Transverse colon (tissue), 4 donors: ENCODE data around the gene WWP2.

ENCODE experiments used
- EP300 ChIP-seq: sonication (generic); formaldehyde crosslinking; IDR thresholded peaks from one replicate; pipeline ENCODE4 v1.6.1; 2017; ENCODE audit warnings: antibody characterized with exemption, low read depth
- POLR2A ChIP-seq: fragments of 450-650 bp; IDR thresholded peaks from one replicate; pipeline ENCODE4 v1.6.1; 2016; ENCODE audit warnings: antibody characterized with exemption, mild to moderate bottlenecking, moderate library complexity
- POLR2AphosphoS5 ChIP-seq, 3 donors: sonication (generic); formaldehyde crosslinking; IDR thresholded peaks; one replicate each; pipeline ENCODE4 v1.6.1; 2016; ENCODE audit warnings: antibody characterized with exemption in 3 of 3
- TF ChIP-seq, protein P1 (sequence below), 5 experiments: fragments of 200-600 bp in 3 of 5; fragments of 450-650 bp in 2 of 5; sonication (generic) in 3 of 5; IDR thresholded peaks; 1 replicate in 2 of 5; 2 replicates in 3 of 5; pipeline ENCODE4 v1.5.1; 2016 to 2017; ENCODE audit warnings: antibody characterized with exemption in 5 of 5, inconsistent platforms in 3 of 5, mild to moderate bottlenecking in 2 of 5, moderate library complexity in 1 of 5

DNA sequence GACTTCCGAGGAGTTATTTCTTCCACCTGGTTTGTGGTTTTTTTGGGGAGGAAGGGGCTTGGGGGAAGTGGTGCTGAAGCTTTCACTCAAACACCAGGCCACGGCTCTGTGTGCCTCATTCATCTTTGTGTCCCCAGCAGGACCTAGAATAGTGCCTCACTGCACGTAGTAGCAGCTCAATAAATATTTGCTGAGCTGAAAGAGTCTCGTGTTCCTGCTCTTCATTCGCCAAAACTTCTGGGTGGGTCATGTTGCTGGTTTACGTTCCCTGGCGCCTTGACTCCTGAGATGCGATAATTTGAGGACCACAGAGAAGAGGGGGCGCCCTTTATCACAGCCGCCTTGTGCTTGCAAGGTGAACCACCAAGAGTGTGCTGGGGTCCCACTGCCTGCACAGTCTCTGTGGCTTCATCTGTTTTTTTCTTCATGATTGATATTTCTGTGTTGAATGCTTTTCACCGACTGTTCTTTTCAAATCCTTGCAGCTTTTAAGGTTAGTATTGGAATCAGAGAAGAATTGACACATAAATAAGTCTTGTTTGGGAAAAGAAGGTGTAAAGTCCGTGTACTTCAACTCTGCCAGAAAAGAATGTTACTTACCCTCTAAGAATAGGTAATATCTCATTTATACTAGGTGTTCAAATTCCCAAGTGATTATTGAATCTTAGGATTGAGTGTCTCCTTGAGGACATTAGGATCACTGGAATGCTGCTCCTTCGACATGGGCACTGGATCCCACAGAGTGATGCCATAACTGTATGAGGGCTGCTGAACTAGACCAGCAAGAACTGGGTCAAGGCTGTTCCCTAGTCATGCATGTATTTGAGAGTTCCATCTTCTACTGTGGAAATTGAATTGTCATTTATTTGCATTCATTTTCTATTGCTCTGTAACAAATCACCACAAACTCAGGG lies 96.3 kb downstream of the WWP2 start:
- TF ChIP-seq, protein P1, sequence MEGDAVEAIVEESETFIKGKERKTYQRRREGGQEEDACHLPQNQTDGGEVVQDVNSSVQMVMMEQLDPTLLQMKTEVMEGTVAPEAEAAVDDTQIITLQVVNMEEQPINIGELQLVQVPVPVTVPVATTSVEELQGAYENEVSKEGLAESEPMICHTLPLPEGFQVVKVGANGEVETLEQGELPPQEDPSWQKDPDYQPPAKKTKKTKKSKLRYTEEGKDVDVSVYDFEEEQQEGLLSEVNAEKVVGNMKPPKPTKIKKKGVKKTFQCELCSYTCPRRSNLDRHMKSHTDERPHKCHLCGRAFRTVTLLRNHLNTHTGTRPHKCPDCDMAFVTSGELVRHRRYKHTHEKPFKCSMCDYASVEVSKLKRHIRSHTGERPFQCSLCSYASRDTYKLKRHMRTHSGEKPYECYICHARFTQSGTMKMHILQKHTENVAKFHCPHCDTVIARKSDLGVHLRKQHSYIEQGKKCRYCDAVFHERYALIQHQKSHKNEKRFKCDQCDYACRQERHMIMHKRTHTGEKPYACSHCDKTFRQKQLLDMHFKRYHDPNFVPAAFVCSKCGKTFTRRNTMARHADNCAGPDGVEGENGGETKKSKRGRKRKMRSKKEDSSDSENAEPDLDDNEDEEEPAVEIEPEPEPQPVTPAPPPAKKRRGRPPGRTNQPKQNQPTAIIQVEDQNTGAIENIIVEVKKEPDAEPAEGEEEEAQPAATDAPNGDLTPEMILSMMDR (IDR thresholded peaks at IDR 0.05) = no peak
- TF ChIP-seq POLR2A (no peak), EP300 (no peak), POLR2AphosphoS5 (IDR thresholded peaks at IDR 0.05) (no peak)
